ENCODE measurements around the gene FOXN1.
A peak's percentile ranks its signal among the peaks of the same experiment; 100 is the strongest.

The FOXN1 gene

DNA sequence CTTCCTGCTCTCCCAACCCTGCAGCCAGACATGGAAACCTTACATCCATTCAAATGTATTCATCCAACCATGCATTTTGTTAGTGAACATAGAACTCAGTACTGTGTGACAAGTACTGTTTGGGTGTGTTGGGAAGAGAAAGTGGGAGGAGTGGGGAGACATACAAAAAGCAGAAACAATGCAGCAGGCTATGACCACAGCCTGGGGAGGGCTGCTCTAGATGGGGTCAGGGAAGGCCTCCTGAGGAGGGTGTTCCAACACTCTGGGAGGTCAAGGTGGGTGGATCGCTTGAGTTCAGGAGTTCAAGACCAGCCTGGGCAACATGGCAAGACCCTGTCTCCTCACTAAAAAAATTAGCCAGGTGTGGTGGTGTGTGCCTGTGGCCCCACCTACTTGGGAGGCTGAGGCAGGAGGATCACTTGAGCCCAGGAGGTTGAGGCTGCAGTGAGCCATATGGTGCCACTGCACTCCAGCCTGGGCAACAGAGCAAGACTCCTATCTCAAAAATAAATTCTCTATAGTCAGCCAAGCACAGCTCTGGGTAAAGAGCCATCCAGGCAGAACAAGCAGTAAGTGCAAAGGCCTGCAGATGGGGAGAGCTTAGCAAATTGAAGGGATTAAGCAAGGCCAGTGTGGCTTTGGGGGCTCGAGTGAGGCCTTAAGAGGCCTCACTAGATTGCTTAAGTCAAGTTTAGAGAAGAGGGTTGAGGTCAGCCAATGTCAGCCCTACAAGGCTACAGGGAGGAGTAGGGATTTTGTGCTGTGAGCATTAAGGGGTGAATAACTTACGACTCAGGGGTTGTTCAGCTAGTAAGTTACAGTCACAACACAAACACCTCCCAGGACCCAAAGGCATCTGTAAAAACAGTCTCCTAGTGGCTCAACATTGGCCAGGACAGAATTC is 27.2 kb upstream of the FOXN1 start:
- no peak for DNase-seq (ENCODE audit: low spot score)

DNA sequence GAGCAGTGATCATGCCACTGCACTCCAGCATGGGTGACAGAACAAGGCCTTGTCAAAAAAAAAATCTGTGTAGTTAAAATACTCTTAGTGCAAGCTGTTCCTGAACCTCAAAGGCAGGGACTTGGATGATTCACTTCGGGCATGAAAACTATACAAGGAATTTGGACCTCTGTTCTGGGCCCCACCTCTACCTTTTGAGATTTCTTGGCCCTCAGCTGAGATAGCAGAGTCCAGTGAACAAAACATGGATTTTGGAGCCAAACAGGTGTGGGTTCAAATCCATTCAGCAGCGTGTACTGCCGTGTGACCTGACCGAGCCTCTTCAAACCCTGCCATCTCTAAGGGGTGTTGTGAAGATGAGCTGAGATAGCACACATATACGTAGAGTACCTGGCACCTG is 25.9 kb upstream of the FOXN1 start:
- DNase-seq (ENCODE audit: low spot score) = no peak

DNA sequence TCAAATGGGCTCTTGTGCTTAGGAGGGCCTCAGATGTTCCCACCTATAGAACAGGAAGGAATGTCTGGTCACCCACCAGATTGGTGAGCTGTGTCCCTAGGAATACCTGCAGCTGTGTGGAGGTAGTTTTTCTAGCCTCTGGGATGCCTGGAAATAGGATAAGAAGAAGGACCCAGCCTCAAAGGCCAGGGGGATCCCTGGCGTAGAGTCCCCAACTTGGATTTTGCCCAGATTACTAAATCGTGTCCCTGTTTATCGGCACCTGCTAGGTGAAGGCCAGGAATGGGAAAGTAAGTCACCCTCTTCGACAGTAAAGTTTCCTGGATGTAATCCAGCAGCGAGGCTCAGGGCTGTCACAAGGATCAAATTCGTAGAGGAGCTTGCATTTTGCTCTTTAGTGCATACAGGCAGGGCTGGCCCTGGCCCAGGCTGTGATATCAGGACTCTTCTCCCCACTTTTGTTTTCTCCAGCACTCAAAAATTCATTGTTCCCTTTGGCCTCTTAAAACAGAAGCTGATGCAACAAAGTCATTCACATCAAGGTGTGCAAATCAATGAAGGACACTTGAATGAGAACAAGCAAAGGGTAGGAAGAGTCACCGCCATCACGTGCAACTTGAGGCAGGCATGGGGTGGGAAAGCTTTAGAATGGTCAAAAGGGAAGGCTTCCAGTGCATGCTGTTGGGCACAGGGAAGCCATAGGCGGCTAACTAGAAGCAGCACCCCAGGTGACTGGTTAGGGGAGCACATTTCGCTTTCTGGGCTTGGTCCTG is 25.2 kb upstream of the FOXN1 start:
- no peak for DNase-seq (ENCODE audit: low spot score)

DNA sequence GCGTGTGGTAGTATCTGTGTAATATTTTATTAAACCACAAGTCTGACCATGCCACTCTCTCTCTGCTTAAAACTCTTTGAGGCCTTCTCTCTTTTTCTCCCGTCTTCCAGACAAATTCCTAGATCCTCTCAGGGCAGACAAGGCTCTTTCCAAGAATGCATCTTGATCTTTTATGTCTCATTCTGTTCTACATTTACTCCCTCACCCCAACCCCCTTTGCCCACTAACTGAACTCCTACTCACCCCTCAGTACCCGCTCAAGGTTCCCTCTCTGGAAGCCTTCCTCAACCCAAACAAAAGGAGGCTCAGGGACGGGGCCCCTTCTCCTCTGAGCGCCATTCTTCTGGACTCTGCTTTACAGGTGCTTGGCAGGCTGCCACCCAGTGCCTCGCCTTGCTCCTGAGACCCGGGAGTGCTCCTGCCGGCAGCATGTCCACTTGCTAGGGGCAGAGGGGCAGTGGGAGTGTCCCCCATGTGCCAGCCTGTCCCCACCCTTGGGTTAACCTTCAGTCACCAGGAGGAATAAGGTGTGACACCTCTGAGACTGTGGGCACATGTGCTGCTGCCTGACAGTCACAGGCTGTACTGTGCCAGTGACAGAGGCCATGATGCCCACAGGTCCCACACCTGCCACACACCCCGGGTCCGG is 23.5 kb upstream of the FOXN1 start:
- peak; percentile 20 for DNase-seq (ENCODE audit: low spot score)

DNA sequence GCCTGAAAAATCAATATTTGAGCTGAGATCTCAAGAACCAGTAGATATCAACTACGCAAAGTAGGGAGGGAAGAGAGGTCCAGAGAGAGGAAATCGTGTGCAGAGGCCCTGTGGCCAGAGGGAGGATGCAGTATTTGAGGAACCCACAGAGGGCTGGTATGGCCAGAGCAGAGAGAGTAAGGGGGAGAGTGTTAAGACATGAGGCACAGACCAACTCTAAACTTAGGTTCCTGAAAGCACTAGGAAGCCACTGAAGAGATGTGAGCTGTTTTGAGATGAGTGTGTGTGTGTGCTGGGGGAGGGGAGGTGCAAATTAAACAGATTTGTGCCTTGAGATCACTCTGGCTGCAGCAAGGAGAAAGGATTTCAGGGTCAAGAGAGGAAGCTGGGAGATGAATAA is 21.9 kb upstream of the FOXN1 start:
- DNase-seq (ENCODE audit: low spot score) = no peak

DNA sequence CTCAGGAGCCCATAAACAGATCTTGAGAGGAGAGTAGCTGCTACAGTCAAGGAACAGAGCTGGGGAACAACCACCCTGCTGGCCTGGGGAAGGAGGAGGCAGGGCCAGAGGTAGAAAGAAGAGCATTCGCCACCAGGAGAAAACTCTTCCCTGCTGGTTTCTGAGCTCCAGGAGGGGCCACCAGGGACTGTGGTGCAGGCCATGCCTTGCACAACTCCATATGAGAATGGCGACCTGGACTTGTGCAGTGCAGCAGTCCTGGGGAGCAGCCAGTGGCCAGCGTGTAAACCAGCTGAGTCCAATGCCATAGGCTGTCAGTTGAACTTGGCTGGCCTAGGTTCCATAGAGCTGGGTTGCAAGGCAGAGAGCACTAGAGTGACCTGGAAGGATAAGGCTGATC is 21.1 kb upstream of the FOXN1 start:
- no peak for DNase-seq (ENCODE audit: low spot score)

DNA sequence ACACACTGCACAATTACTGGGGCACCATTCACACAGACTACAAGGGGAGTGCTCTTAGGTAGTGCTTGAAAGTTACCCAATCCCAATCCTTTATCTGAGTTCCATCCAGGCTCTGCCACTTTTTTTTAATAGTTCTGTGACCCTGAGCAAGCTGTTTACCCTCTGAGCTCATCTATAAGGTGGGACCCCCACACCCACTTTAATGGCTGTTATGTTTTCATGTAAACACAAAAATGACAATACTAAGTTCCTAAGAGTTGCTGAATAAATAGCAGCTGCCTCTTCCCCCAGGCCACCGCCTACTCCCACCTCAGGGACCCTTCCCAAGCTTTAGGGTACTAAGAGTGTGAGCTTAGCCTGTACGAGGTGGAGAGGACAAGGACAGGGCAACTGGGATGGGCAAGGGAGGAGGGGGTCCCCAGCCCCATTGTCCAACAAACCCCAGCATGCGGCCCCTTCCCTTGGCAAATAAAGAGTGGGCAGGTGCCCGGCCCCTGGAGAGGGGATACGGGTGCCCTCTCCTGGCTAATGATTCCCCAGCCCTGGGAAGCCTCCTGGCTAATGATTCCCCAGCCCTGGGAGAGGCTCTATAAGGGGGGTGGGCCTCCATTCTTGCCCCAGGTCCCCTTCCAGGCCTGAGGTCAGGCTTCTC is 18.1 kb upstream of the FOXN1 start:
- DNase-seq (ENCODE audit: low spot score) = no peak

DNA sequence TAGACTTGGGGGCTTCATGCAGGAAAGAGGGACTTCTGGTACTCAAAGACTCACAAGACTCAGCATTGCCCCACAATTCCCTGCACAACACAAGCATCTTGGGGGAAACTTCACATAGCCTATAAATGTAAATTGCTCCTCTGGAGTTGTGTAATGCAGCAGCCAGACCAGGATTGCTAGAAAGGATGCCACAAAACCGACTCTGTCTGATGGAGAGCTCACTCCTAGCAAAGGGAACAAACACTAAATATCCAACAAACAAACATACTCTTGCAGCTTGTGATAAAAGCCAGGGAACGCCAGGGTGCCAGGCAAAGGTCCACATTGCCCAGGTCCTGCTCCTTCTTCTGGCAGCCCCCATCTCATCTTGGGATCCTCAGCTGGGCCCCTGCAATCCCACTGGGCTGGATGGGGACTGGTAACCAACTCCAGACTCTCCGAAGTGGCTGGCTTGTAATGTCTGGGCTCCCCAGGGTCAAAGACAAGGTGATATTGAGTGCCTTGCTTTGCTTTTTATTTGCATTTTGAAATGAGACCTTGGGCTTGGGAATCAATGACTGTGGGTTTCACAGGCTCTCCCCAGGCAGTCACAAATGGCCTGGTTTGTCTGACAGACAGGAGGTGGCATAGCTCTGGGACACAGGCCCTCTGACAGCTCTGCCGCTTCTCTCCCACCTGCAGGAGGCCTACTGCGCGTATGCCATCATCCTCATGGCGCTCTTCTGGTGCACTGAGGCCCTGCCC is 17.4 kb upstream of the FOXN1 start:
- no peak for DNase-seq (ENCODE audit: low spot score)

DNA sequence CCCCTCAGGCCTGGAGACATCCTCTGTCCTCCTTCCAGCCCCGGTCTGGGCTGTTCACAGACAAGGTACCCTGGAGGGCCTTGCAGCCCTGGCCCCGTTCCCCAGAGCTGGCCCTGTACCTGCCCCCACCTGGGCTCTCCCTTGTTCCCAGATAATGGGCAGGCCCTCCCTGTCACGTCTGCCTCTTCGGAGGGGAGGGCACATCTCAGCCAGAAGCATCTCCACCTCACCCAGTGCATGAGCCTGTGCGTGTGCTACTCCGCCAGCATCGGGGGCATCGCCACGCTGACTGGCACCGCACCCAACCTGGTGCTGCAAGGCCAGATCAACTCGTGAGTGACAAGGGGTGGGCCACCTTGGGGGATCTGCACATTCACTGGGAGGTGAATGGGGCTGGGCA is 14.9 kb upstream of the FOXN1 start:
- no peak for DNase-seq (ENCODE audit: low spot score)

DNA sequence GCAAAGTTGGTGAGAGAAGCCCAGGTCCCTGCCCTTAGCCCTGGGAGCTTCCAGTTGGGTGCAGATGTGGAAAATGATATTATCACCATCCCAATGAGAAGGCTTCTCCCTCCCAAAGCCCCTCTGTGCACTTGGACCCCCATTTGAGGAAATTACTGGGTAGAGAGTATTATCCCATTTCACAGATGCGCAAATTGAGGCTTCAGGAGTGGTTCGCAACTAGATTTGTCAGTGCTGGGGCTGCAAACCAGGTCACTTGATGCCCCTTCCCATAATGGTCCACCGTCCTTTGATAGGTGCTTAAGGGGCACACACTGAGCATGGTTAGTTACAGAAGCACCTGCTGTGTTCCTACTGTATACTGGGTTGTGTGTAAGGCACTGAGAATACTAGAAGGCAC is 14.3 kb upstream of the FOXN1 start:
- DNase-seq (ENCODE audit: low spot score) = no peak

DNA sequence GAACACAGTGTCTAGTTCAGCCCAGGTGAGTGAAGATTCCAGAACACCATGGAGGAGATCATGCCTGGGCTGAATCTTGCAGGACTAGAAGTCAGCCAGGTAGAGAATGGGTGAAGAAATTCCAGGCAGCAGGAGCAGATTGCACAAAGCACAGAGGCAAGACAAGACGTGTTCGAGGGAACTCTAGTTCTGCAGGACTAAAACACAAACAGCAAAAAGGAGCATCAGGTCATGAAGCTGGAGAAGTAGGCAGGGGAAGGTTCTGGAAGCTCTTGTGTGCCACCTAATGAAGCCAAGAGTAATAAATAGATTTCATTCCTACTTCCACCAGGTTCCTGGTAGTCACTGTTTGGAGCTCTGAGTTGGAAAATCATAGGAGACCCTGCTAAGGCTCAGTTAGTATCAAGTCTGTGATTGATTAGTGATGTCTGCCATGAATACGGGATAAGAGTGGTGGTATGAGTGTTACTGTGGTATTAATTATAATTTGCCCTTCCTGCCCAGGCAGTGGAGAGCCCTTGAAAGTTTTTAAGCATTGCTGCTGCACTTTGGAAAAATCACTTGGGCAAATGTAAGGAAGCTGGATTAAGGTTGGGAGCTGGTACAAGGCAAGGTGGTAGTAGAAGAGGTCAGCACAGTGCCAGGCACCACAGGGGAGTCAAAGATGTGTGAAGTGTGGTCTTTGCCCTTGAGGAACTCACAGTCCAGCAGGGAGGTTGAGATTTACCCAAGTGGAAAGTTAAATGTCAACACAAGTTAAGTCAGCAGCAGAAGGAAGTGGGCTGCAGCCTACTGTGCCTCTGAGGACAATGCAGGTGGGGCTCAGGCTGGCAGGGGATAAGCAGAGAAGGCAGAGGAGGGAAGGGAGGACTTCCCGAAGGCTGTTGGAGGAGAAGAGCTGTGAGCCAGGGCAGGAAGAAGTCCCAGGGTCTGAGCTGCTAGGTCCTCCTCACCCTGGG is 13.5 kb upstream of the FOXN1 start:
- DNase-seq (ENCODE audit: low spot score) = no peak

DNA sequence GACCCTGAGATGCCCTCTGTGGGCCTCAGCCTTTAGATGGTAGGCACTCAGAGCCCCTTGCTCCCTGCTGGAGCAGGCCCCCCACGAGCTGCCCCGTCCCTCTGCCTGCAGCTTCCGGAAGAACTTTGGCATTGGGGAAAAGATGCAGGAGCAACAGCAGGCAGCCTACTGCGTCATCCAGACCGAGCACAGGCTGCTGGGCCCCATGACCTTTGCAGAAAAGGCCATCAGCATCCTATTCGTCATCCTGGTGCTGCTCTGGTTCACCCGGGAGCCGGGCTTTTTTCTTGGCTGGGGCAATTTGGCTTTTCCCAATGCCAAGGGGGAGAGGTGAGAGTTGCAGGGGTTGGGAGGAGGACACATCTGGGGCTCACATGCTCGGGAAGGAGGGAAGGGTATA is 12.7 kb upstream of the FOXN1 start:
- no peak for DNase-seq (ENCODE audit: low spot score)

DNA sequence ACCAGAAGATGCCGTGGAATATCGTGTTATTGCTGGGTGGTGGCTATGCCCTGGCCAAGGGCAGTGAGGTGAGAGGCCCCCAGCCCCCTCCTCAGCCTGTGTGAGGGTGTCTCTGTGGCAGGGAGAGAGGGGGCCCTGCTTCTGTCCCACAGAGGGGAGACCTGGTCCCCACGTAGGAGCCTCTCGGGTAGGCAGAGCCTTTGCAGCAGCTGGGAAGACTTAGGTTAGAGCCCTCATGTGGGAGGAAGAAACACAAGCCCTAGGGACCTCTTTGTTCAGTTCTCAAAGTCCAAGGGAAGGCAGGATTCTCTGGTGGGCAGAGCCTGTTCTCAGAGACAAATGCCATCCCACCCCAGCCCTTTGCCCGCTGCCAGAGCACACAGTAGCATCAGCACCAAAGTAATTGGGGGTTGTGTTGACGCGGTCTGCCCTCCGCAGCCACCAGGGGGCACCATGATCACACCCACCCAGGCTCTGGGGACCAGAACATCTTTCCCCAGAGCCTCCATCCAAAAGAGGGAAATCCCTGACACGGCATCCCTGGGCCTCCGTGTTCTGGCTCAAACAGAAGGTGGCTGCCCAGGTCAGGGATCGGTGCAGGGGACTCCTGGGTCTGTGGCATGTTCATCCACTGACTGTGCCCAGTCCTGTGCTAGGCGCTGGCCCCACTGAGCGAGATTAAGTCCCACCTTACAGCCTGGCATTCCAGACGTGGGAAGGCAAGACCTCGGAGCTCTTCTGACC is 11.5 kb upstream of the FOXN1 start:
- peak; percentile 63 for DNase-seq (ENCODE audit: low spot score)

DNA sequence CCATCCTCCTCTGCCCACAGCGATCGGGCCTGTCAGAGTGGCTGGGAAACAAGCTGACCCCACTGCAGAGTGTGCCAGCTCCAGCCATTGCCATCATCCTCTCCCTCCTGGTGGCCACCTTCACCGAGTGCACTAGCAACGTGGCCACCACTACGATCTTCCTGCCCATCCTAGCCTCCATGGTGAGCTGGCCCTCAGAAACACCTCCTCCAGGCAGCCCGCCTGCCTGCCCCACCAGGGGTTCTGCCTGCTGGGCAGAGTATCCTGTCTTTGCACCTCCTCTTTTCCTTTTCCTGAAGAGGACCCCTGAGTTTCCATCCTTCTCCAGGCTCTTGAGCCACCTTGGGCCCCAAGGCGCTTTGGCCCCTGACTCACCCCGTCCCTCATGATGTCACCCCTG is 10.5 kb upstream of the FOXN1 start:
- DNase-seq (ENCODE audit: low spot score) = no peak

DNA sequence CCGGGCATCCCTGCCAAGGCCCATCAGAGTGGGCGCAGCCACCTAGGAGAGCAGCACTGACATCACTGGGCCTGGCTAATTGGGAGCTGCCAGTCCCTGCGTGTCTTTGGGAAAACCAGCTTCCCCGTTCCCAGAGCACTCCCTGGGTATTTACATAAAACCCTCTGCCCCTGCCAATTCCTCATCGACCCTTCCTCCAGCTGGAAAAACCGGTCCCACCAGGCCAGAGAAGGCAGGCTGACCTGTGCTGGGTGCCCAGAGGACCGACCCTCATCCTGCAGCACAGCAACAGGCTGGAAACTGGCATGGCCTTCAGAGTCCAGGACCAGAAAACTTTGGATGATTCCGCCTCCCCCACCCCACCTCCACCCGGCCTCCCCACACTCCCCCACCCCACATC is 8.2 kb upstream of the FOXN1 start:
- no peak for DNase-seq (ENCODE audit: low spot score)

DNA sequence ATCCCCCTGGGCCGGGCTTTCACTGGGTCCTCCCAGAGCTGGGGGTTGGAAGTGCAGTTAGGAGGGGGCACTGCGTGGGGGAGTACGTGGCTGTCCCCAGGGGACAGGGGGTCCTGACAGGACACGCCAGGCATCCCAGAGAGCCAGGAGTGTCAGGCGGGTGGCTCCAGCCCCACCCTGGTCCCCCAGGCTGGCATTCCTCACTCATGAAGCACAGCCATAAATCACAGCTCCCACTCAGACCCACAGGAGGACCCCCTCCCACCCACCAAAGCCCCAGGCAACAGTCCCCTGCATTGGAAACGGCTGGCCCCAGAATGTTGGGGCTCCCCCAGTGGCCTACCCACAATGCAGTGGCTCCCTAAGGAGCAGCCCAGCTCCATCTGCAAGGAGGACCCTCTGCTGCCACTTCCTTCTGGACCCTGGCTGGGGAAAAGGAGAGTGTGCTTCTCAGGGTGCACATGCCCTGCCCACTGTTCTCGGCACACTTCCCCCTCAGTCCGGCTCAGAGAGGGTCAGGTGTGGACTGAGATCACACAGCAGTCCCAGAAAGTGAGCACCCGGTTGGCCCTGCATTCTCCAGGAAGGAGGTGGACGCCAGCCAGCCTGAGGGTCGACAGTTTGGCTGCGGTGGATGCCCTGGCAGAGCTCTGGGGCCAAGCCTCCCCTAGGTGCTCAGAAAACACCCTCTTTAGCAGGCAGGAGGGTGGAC is 7.3 kb upstream of the FOXN1 start:
- no peak for DNase-seq (ENCODE audit: low spot score)

DNA sequence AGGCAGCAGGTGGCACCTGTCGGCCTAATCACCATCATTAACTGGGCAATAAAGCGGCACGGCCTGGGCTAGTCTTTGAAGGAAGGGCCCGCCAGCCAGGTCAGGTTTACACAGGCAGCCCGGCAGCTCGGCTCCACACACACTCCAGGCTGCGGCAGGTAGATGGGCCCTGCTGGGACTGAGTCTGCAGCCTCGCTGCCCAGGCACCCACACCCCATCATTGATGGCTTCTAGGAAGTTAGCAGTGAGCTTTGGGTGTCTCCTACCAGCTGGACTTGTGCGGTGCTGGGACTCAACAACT is 6.8 kb upstream of the FOXN1 start:
- no peak for DNase-seq (ENCODE audit: low spot score)

DNA sequence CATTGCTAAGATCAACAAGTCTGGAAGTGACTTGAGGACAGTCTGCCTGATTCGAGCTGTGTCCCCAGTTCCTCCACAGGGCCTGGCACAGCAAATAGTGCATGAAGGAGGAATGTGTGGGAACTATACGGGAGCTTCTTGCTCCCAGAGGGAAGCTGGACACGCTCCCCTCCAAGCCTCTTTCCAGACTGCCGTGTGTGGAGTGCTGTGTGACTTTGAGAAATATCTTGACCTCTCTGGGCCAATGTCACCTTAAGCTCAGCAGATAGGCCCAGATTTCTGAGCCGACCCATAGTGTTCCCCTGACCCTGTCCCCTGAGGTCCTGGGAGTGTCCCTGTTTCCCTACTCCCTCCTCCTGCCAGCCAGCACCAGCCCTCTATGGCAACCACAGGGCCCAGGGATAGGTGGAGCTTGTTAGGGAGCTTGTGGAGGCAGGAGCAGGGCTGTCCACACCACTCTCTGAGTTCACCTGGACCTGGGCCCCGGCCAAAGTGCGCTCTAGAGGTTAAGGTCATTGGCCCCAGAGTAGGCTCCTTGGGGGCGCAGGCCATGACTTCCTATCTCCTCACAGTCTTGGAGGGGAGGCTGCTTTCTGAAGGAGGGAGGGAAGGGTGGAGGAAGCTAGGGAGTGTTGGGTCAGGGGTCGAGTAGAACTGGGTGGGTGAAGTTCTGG is 6.3 kb upstream of the FOXN1 start:
- no peak for DNase-seq (ENCODE audit: low spot score)

All from LoVo (cell line).